Measurements from ENCODE around the gene FDX1.

The FDX1 gene

DNA sequence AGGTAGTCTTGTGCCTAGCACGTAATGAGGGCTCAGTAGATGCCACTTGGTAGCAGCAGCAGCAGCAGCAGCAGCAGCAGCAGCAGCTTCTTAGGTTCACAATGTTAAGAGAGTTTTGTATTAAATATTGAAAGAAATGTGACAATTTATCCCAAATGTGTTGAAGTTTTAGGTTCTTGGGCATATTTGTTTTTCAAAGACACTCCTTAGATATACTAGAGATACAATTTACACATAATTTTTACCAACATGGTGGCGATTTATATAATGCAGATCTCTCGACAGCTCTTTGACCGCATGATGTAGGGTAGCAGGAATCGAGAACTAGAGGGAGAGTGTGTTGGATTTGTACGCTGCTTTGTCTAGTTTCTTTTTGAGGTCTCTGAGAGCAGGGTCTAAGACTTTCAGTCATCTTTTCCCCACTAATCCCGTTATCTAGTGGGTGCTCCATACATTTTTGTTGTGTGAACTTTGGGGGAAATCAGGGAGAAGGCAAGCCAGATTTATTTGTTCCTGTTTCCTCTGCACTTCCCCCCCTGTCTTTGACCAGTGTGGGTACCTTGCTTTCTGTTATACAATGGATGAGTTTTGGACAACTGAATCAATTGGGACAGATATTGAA, 1.4 kb downstream of the FDX1 start:
- DNase-seq (ENCODE audit: low read depth in 2 of 2), result no peak

DNA sequence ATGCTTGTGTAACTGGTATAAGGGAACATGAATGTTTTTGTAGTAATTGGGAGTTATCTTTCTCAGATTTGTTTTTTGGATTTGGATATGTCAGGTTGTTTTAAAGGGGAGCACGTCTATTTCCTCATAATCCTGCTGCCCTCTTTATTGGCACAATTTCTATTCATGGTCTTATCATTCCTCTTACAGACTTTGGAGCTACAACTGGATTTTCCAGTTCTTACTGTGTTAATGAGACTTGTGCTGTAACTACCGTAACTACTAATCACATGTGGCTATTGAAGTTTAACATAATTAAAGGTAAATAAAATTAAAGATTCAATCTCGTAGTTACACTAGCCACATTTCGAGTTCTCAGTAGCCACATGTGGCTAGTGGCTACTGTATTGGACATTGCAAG, 1.9 kb downstream of the FDX1 start:
- DNase-seq (ENCODE audit: low read depth in 2 of 2), result no peak

DNA sequence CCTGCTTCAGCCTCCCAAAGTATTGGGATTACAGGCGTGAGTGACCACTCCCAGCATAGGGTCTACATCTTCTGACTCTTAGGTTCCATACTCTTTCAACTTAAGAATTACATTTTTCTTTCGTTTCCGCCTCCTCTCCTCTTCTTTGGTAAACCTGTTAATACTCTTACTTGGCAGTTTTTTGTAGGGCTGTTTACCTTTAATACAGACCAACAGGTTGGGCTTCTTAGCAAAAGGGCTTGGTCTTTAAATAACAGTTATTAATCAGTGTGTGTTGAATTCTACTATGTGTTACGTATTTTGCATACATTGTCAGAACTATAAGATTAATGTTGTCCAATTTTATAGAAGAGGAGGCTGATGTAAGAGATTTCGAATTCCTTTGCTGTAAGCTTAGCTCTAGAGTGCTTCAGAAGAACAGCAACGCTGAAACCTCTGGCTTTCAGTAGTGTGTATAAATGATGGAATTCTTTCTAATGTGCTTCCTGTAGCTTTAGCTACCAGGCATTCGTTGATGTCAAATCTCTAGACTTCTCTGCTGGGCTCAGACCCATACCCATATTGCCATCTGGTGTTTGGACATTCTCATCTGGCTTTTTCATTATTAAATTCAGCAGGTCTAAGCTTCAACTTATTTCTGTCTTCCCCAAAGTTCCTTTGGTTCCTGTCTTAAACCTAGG, 3.1 kb downstream of the FDX1 start:
- no peak for DNase-seq (ENCODE audit: low read depth in 2 of 2)

DNA sequence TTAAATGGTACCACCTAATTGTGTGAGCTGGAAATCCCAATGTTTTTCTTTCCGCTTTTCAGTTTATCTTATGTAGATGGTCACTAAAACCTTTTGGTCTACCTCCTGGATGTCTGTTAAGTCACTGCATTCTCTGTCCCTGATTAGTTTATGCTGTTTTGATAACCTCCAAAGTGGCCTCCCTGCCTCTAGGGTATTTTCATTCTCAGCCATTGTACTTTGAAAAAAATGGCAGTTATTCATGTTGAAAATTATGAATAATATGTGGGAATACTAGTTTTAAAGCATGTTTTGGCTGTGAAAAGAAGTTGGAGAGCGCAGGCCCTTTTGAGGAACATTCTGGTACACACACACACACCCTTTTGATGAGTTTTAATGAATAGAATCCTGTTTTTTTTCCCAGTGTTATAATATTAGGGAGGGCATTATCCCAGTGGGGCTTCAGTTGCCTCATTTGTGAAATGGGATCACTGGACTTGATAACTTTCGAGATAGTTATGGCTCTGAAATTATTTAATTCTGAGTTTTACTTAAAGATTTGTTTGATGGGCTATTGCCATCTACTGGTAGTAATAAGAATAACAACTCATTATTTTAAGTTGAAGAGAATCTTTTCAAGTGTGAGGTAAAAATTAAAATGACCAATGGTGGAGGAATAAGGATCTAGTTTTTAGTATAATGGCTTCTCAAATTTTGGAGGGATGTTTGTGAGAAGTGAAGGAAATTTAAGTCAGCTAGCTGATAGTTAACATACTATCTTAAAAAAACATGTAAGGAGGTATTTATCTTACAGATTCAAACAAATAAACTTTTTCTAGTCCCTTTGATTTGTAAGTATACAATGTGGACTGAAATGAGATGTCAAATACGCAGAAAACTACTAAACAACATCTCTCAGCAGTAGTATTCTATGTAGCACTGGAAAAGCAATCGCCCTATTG, 3.9 kb downstream of the FDX1 start:
- DNase-seq (ENCODE audit: low read depth in 2 of 2), result no peak

DNA sequence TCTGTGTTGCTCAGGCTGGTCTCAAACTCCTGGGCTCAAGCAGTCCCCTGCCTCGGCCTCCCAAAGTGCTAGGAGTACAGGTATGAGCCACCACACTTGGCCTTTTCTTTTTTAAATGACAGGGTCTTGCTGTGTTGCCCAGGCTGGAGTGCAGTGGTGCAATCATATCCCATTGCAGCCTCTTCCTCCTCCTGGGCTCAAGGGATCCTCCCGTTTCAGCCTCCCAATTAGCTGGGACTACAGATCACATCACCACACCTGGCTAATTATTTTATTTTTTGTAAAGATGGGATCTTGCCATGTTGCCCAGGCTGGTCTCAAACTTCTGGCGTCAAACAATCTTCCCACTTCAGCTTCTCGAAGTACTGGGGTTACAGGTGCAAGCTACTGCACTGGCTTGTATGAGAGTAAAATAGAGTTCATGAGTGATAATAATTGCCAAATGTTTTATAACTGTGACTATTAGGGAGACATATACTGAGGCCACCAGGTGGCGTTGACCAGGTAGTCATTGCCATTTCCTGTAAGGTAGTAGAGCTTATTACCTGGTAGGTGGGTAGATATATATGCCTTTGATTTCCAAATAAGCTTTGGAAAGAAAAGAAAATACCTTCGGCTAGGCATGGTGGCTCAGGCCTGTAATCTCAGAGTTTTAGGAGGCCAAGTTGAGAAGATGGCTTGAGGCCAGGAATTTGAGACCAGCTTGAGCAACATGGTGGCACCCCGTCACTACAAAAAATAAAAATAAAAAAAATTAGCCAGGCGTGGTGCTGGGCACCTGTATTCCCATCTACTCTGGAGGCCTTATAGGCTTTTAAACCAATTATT, 5.4 kb downstream of the FDX1 start:
- no peak for DNase-seq (ENCODE audit: low read depth in 2 of 2)

DNA sequence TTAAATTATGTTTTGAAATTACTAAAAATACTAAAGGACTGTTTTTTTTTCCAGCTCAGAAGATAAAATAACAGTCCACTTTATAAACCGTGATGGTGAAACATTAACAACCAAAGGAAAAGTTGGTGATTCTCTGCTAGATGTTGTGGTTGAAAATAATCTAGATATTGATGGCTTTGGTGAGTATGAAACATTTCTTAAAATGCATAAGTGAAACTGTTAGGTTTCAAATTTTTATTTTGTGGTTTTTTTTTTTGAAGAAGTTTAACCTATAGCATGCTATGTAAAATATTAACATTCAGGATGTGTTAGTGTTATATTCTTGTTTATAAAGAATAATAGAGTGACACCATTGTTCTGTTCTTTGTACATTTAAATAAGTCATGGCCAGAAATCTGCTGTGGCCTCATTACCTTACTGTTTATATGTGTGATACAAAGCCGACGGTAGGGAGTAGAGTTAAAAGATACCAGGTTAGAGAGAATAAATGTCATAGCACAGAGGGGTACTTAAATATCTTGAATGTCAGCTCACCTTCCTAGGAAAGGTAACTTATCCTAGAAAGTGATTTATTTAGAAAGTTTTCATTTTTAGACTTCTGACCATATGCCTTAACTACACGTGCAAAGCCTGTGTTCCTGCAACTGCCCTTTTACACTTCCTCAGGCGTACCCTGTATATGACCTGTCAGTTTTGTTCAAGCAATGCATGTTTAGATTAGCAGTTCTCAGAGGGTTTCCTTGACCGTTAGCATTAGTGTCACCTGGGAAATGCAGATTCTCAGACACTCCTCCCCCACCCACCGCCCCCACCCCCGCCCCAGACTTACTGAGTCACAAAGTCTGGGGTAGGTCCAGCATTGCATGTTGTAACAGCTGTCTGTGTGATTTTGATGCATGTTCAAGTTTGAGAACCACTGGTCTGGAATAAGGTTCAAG, 6.3 kb downstream of the FDX1 start:
- DNase-seq (ENCODE audit: low read depth in 2 of 2), result no peak

DNA sequence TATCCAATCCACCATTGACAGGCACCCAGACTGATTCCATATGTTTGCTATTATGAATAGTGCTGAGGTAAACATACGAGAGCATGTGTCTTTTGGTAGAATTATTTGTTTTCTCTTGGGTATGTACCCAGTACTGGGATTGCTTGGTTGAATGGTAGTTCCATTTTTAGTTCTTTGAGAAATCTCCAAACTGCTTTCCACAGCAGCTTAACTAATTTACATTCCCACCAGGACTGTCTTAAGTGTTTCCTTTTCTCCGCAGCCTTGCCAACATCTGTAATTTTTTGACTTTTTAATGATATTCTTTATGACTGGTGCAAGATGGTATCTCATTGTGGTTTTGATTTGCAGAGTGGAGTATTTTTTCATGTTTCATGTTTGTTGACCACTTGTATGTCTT, 8.3 kb downstream of the FDX1 start:
- DNase-seq (ENCODE audit: low read depth in 2 of 2), result no peak

DNA sequence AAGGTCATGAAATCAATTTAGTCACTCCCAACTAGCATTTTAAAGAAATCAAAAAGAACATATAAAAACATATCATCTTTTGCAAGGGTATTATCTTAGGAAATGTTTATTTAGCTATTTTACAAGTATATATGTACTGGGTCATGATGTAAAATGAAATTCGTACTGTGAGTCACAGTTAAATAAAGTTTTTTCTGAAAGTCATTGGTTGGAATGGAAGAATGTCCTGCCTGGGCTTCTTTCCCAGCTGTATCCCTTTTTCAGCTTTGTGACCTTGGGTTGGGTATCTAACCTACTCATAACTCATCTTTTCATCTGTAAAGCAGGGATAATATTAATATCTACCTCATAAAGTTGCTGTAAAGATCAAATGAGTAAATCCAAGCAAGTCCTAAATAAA, 15.7 kb downstream of the FDX1 start:
- DNase-seq (ENCODE audit: low read depth in 2 of 2), result no peak

DNA sequence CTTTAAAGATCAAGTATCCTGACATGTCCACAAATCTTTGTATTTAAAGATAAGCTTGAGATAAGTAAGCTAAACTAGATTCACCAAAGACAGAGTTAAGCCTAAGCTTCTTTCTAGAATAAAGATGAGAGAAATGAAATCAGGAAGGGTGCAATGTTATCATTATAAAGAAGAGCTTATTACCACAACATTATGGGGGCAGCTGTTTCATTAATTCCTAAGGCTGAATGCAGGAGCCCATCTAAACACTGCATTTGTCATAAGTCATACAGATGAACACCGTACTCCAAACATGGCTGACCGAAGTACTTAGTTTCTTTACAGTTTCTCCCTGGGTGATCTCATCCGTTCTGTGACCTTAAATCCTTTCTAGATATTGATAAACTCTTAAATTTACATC, 16.3 kb downstream of the FDX1 start:
- no peak for DNase-seq (ENCODE audit: low read depth in 2 of 2)

DNA sequence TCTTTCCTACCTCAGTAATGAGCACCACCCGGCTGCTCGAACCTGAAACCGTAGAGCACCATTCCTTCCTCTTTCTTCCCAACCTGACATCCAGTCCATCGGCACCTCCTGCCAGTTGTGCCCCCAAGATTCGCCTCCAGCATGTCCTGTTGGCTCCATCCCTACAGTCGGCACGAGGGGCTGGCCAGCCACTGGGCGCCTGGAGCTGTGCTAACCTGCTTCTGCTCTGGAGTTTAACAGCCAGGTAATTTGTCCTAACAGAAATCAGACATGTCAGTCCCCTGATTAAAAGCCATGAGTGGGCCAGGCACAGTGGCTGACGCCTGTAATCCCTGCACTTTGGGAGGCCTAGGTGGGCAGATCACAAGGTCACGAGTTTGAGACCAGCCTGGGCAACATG, 16.8 kb downstream of the FDX1 start:
- no peak for DNase-seq (ENCODE audit: low read depth in 2 of 2)

DNA sequence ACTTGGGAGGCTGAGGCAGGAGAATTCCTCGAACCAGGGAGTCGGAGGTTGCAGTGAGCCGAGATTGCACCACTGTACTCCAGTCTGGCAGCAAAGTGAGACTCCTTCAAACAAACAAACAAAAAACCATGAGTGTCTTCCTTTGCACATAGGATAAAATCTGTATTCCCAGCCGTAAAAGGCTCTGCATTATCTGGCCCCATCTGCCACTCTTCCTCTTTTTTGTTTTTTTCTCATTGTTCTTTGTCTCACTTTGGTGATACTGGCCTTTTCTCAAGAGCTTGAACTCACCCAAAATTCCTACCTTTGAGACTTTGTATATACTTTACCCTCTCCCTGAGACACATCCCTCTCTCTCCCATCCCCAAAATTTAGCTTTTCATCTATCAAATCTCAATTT, 17.6 kb downstream of the FDX1 start:
- DNase-seq (ENCODE audit: low read depth in 2 of 2), result no peak

DNA sequence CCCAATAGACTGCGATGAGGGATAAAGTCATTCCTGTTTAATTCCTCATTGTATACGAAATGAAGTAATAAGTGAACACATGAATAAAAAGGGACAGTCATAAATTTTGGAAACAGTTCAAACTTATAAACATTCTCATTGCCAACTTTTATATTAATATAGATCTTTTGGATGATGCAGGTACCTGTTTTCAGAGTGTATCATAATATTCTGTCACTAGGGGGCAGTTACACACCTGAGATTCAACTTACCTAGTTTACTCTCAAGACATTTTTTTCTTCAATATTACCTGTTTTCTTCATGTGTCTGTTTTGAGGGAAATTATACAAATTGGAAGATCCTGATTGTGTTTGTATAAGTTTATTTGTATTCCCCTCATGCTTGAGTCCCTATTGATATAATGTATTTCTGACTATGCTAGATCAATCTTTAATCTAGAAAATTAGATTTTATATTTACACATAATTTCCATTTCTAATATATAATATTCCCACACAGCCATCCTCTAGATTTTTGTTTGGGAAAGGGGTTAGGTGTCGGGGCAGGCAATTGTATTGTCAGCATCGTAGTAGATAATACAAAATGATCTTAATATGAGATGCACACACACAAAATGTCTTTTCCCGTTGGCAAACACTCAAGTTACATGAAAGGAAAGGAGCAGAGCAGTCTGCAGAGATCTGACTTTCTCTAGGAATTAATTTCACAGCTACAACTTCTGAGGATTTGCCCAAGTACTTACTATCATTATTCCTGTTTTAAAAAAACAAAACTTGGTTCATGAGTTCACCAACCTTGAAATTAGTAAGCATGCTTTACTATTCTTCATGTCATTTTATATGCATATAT, 18.4 kb downstream of the FDX1 start:
- DNase-seq (ENCODE audit: low read depth in 2 of 2), result no peak

DNA sequence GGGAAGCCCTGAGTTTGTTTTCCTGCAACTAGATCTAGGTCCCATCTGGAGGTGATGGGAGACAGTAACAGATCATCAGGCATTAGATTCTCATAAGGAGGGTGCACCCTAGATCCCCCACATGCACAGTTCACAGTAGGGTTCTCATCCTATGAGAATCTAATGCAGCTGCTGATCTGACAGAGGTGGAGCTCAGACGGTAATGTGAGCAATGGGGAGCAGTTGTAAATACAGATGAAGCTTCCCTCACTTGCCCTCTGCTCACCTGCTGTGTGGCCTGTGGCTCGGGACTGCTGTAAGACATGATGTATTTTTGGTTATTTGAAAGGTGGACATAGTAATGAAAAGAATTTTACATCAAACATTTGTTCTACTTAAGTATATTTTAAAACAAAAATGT, 20.5 kb downstream of the FDX1 start:
- DNase-seq (ENCODE audit: low read depth in 2 of 2), result no peak

DNA sequence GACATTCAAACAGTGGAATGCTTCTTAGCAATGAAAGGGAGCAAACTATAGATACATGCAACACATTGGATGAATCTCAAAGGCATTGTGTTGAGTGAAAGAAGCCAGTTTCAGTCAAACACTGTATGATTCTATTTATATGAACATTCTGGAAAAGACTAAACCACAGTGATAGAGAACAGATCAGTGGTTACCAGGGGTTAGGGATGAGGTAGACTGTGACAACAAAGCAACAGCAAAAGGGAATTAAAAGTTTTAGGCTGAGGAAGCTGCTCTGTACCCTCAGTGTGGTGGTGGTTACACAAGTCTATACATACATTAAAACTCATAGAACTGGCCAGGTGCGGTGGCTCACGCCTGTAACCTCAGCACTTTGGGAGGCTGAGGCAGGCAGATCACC, 23.0 kb downstream of the FDX1 start:
- no peak for DNase-seq (ENCODE audit: low read depth in 2 of 2)

DNA sequence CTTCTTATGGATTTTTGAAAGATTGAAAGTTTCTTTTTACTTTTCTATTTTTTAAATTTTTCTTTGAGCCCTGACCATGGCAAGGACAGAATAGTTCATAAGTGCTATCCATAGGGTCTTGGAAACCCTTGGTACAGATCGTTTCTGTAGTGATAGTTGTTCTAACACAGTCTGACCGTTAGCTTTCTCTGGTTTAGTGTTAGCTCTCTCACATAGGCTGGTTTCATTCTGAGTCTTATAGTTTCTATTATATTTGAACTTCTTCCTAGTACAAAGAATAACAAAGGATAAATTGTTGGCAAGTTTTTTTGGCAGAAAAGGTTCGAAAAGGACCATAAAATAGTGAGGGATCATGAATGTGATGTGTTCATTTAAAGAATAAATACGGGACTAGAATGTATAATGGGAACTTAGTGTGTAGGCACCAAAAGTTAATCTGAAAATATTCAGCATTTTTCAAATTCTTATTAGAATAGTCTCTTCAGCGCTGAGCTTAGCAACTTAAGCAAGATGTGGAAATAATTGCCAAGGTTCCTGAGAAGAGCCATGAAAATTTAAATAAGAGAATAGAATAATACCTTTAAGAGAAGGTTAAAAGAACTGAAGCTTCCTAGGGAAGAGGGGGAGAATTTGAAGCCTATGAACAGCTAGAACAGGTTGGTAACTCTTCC, 24.1 kb downstream of the FDX1 start:
- DNase-seq (ENCODE audit: low read depth in 2 of 2), result no peak

DNA sequence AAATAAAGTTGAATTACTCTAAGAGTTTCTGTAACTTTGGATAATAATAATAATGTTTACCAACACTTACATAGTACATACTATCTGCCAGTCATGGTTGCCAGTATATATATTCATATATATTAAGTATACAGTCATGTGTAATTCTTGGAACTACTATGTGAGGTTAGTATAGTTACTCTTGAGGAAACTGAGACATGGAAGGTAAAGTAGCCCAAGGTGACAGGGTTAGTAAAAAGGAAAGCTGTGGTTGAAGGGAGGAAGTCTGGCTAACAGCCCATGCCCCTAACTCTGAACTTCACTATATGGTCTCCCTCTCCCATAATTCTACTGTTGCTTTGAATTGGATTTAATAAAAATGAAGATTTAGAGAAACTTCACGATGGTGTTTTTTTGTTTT, 24.9 kb downstream of the FDX1 start:
- DNase-seq (ENCODE audit: low read depth in 2 of 2), result no peak

DNA sequence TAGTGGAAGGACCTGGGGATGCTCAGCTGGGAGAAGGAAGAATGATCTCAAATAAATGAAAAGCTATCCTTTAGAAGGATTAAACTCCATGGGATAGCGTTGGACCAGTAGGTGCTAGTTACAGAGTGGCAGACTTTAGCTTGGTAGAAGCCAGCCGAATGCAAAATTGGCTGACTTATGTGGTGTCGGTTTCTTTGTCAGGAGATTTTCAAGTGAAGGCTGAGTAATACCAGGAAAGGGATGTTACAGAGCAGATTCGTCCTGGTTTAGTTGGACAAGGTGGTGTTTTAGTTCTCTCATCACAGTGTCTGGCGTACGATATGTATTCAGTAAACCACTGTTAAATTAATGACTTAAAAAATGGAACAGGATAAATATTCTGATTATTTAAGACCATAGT, 26.0 kb downstream of the FDX1 start:
- DNase-seq (ENCODE audit: low read depth in 2 of 2), result no peak

DNA sequence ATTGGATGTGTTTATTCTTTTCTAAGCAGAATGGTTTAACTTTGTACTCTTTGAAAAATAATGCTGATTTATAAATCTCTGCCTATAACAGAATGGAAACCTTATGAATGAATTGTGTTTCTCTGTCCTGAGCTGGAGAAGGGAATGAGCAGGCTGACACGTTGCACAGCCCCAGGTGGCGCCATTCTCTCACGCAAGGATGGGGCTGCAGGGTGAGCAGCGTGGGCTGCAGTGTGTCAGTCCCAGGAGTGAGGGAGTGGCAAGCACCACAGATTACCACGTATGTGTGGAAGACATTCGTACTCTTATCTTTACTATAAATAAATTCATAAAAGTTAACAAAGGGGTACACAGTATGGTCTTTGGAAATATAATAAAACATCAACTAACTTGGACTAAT, 33.4 kb downstream of the FDX1 start:
- no peak for DNase-seq (ENCODE audit: low read depth in 2 of 2)

DNA sequence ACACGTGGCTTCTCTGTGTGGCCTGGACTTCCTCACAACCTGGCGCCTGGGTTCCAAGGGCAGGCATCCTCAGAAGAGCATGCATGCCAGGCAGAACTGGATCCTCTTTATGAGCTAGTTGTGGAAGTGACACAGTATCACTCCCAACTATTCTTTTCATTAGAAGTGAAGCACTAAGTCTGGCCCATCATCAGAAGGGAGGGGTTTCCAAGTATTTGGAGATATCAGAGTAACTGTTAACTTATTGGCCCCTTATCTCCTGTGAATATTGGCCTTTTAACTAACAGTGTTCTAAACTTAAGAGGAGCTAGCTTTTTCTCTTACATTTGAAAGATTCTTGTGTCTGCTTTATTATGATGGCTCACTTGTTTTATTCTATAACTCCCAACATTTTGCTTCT, 35.5 kb downstream of the FDX1 start:
- no peak for DNase-seq (ENCODE audit: low read depth in 2 of 2)

Data from fibroblast of skin of left biceps (primary cell).